Hematopoietic multipotent progenitor cell treated with erythropoietin and hydrocortisone succinate and interleukin-3 and kit ligand, for 6 days (in vitro differentiated cells): ENCODE measurements around the gene PAGR1.
"Not testable (repeated sequence)": the region's sequence is repeated elsewhere in the genome, so short reads cannot be mapped to it uniquely, and the experiment has no call there.

ENCODE experiments used
- DNase-seq: peaks from one replicate; pipeline ENCODE4 v3.0.0-alpha.2; 2015

PAGR1 gene

GRCh38 chr16:29815793-29816693 is at the start of gene PAGR1:
Gene PAGR1 (plus strand): TSS chr16:29816152. CDS start chr16:29816526, 374 bp downstream.
- peak; percentile 99 for DNase-seq

GRCh38 chr16:29766571-29766970 is 49.4 kb upstream of the PAGR1 start:
- DNase-seq = no peak

GRCh38 chr16:29767062-29767461 is 48.9 kb upstream of the PAGR1 start:
- no peak for DNase-seq

GRCh38 chr16:29769507-29769906 is 46.4 kb upstream of the PAGR1 start:
- DNase-seq = no peak

GRCh38 chr16:29770250-29770929 is 45.6 kb upstream of the PAGR1 start:
- no peak for DNase-seq

GRCh38 chr16:29772330-29772729 is 43.6 kb upstream of the PAGR1 start:
- DNase-seq = peak; percentile 33

- no peak for DNase-seq
These were observed 41.2 kb upstream of the PAGR1 start for GRCh38 chr16:29774730-29775129.

- no peak for DNase-seq
These were observed 40.1 kb upstream of the PAGR1 start for GRCh38 chr16:29775742-29776408.

GRCh38 chr16:29777576-29778350 is 38.2 kb upstream of the PAGR1 start, which contains the start of gene ZG16:
Gene ZG16 (plus strand): TSS chr16:29778256. CDS start chr16:29779267, 1,011 bp downstream.
- DNase-seq = no peak

GRCh38 chr16:29779474-29779873 is 36.5 kb upstream of the PAGR1 start:
- no peak for DNase-seq

GRCh38 chr16:29783094-29783953 is 32.6 kb upstream of the PAGR1 start:
- not testable (repeated sequence) for DNase-seq

- no peak for DNase-seq
These were observed 31.8 kb upstream of the PAGR1 start for GRCh38 chr16:29784157-29784556.

GRCh38 chr16:29784901-29785500 is 31.0 kb upstream of the PAGR1 start:
- DNase-seq = peak; percentile 84

- DNase-seq = not testable (repeated sequence)
These were observed 28.8 kb upstream of the PAGR1 start for GRCh38 chr16:29787155-29787554.

- DNase-seq = no peak
These were observed 26.2 kb upstream of the PAGR1 start for GRCh38 chr16:29789775-29790182.

GRCh38 chr16:29790183-29790948 is 25.6 kb upstream of the PAGR1 start, which contains the start of gene KIF22:
Gene KIF22 (plus strand): TSS chr16:29790751. CDS start chr16:29790760, 9 bp downstream.
- peak; percentile 99 for DNase-seq

GRCh38 chr16:29790949-29791844 is 24.8 kb upstream of the PAGR1 start:
- DNase-seq = no peak

GRCh38 chr16:29791845-29792807 is 23.8 kb upstream of the PAGR1 start:
- DNase-seq = peak; percentile 57
